Epithelial cell of umbilical artery (primary cell): Measurements from ENCODE around the gene ACYP2. TPM values are rescaled to one million over a fixed set of nuclear protein-coding genes. Genes with fewer than 3 reads are reported as not detected.

Source experiments
- total RNA-seq: library from RNA; depleted of rRNA; stranded (reverse); fragments of >200 nt; gene quantifications from 2 replicates; pipeline ENCODE4 v1.2.3, GENCODE V29; 2014

ACYP2 gene
- 3.9 and 4.1 TPM in 2 replicates for total RNA-seq

DNA sequence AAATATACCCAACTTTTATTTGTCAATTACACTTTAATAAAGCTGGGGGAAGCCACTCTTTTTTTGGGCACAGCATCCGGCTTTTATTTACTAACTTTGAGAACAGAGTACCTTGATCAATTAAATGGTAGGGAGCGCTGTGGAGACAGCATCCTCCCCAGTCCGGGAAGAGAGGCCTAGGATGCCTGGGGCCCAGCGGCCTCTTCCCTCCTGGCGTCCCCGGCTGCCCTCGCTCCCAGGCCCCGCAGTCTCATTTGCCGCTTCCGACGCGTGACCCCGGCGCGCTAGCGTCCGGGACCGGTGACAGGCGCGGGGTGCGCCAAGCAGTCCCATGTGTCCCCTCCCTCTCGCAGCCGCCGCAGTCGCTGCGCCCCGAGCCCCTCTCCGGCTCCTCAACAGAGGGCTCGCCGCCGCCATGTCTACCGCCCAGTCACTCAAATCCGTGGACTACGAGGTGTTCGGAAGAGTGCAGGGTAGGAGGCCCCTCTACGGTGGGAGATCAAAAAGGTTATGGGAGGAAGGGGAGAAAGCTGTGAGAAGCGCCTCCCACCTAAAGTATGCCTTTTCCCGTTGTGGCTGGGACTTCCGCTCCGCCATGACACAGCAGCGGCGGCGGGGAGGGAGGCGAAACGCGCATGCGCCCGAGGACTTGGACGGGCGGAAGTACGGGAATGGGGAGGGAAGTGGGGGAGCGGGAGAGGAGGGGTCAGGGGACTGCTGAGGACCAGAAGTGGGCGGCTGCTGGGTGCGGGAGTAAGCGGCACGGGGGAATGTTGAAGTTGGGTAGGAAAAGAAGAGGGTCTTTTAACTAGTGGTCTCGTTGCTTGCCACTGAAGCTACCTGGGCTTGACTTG, at the start of gene ACYP2:
TSS of gene ACYP2 (plus strand) at position 332 of the 854 bp plus-strand sequence.

DNA sequence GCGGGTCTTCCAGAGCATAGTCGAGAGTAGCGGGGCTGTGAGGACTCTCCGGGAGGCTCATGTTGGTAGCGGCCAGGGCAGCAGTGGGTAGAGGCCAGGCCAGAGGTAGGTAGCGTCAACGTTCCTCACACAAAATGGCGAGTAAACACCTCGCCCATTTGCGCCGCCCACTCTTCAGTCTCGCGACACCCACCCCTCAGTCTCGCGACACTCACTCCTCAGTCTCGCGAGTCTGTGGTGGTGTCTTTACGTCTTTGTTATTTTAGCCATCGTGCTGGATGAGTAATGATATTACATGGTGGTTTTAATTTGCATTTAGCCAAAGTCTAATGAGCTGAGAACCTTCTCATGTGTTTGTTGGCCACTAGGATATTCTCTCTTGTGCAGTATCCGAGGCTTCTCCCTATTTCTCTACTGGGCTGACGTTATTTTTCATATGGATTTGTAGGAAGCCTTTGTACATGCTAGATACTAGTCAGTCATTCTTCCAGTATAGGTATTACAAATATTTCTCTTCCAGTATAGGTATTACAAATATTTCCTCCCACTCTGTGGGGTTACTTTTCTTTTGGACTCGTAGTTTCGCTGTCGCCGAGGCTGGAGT, 140.8 kb downstream of the ACYP2 start, which contains the start of gene TSPYL6:
TSS of gene TSPYL6 (minus strand) at position 139 of the 604 bp plus-strand sequence. CDS start at position 61, 78 bp downstream.

Other genes with a start within 250 kb of the ACYP2 start
- 31.5 and 42.6 TPM in 2 replicates for gene PSME4, start 144.6 kb upstream of the ACYP2 start, total RNA-seq
- not detected in 2 replicates for gene TSPYL6, start 140.6 kb downstream of the ACYP2 start, total RNA-seq